Calu3 (cell line): ENCODE results near the gene RNF152. TPM values are rescaled to one million over a fixed set of nuclear protein-coding genes. Genes with fewer than 3 reads are reported as not detected.

Experiments
- BruUV-seq: library from RNA; stranded (reverse); fragments of 400-500 nt; replicated peaks from 2 replicates; lab custom pipeline; 2021; lab: Mats Ljungman, UMichigan
- CTCF ChIA-PET: fragments of 300-600 bp; sonication (Branson Sonifier 250); formaldehyde crosslinking; loops from one replicate; lab custom pipeline; 2022; ENCODE audit warnings: antibody characterized with exemption; lab: Charles Lee
- DNase-seq: peaks from one replicate; pipeline ENCODE4 v3.0.0; 2022
- H3K27ac Mint-ChIP-seq: one replicate; pipeline ENCODE4 v1.8.0; 2022; ENCODE audit warnings: mixed read lengths; ENCODE audit not compliant: unreplicated experiment
- H3K27me3 Mint-ChIP-seq: one replicate; pipeline ENCODE4 v1.8.0; 2022; ENCODE audit warnings: mixed read lengths; ENCODE audit not compliant: unreplicated experiment
- H3K36me3 Mint-ChIP-seq: one replicate; pipeline ENCODE4 v1.8.0; 2022; ENCODE audit warnings: mild to moderate bottlenecking, moderate library complexity, mixed read lengths; ENCODE audit not compliant: insufficient read depth, unreplicated experiment
- H3K4me1 Mint-ChIP-seq: one replicate; pipeline ENCODE4 v1.8.0; 2022; ENCODE audit warnings: mild to moderate bottlenecking, low read depth, mixed read lengths; ENCODE audit not compliant: unreplicated experiment
- H3K4me3 Mint-ChIP-seq: one replicate; pipeline ENCODE4 v1.8.0; 2022; ENCODE audit warnings: mild to moderate bottlenecking, low read depth, moderate library complexity, mixed read lengths; ENCODE audit not compliant: unreplicated experiment
- H3K9me3 Mint-ChIP-seq: one replicate; pipeline ENCODE4 v1.8.0; 2022; ENCODE audit warnings: low read depth, mixed read lengths; ENCODE audit not compliant: unreplicated experiment
- CTCF ChIP-seq: fragments of 200-600 bp; IDR thresholded peaks from one replicate; pipeline ENCODE4 v1.8.0; 2022; ENCODE audit warnings: antibody characterized with exemption; ENCODE audit not compliant: unreplicated experiment
- intact Hi-C: fragments of 100-400 bp; cut with micrococcal nuclease; formaldehyde crosslinking; loops from one replicate; pipeline ENCODE4 v1.10.0; 2022; ENCODE audit not compliant: unreplicated experiment
- total RNA-seq: library from RNA; stranded (reverse); gene quantifications from 2 replicates; pipeline ENCODE4 v1.2.3, GENCODE V29; 2022

Gene RNF152
- total RNA-seq, 1 experiment from 2014 or later: 1.0 TPM

GRCh38 chr18:61850756-61851155, 42.1 kb downstream of the RNF152 start:
- DNase-seq: no peak
- intact Hi-C loops: no loop called here
- Mint-ChIP-seq H3K9me3 (no peaks in the 10 kb centered on the region), H3K36me3 (no peaks in the 10 kb centered on the region), H3K27me3 (peaks cover 34% of the 10 kb centered on the region), H3K4me3 (no peak overlapping the region), H3K4me1 (no peaks in the 10 kb centered on the region), H3K27ac (no peak overlapping the region)
- BruUV-seq: no TSS peak
- TF ChIP-seq CTCF: no peak
- CTCF ChIA-PET: no interaction called here

GRCh38 chr18:61847164-61847791, 45.5 kb downstream of the RNF152 start:
- DNase-seq: no peak
- intact Hi-C loops: no loop called here
- CTCF ChIA-PET: no interaction called here
- H3K27me3 Mint-ChIP-seq: peaks cover 31% of the 10 kb centered on the region
- H3K4me3 Mint-ChIP-seq: no peak overlapping the region
- H3K9me3 Mint-ChIP-seq: no peaks in the 10 kb centered on the region
- no peaks in the 10 kb centered on the region for H3K4me1 Mint-ChIP-seq
- no TSS peak for BruUV-seq
- no peaks in the 10 kb centered on the region for H3K36me3 Mint-ChIP-seq
- H3K27ac Mint-ChIP-seq: no peak overlapping the region
- TF ChIP-seq CTCF: no peak

GRCh38 chr18:61845197-61845596, 47.6 kb downstream of the RNF152 start:
- no peak for DNase-seq
- intact Hi-C loops: no loop called here
- no TSS peak for BruUV-seq
- CTCF ChIA-PET: no interaction called here
- TF ChIP-seq CTCF: no peak
- H3K27ac Mint-ChIP-seq: no peak overlapping the region
- no peaks in the 10 kb centered on the region for H3K4me1 Mint-ChIP-seq
- H3K4me3 Mint-ChIP-seq: no peak overlapping the region
- peaks cover 31% of the 10 kb centered on the region for H3K27me3 Mint-ChIP-seq
- H3K36me3 Mint-ChIP-seq: no peaks in the 10 kb centered on the region
- no peaks in the 10 kb centered on the region for H3K9me3 Mint-ChIP-seq

GRCh38 chr18:61844726-61845125, 48.1 kb downstream of the RNF152 start:
- H3K27ac Mint-ChIP-seq: no peak overlapping the region
- H3K36me3 Mint-ChIP-seq: no peaks in the 10 kb centered on the region
- H3K4me1 Mint-ChIP-seq: no peaks in the 10 kb centered on the region
- CTCF ChIA-PET: no interaction called here
- intact Hi-C loops: no loop called here
- no peak overlapping the region for H3K4me3 Mint-ChIP-seq
- no peaks in the 10 kb centered on the region for H3K9me3 Mint-ChIP-seq
- DNase-seq: no peak
- peaks cover 31% of the 10 kb centered on the region for H3K27me3 Mint-ChIP-seq
- BruUV-seq: no TSS peak
- TF ChIP-seq CTCF: no peak
